H1 (cell line): Measurements from ENCODE around the gene HNRNPA1. TPM values are rescaled to one million over a fixed set of nuclear protein-coding genes. Genes with fewer than 3 reads are reported as not detected.

Source experiments
- CHD1 ChIP-seq: IDR thresholded peaks from 2 replicates; pipeline ENCODE4 v1.6.1; 2012; ENCODE audit warnings: low read depth, low read length, improper control_type of control experiment
- PHF8 ChIP-seq: fragments of 200-600 bp; sonication (generic); conservative IDR thresholded peaks from 2 replicates; pipeline ENCODE4 v1.7.1; 2012; ENCODE audit warnings: low read depth, mild to moderate bottlenecking, inconsistent platforms, low read length, moderate library complexity
- POLR2A ChIP-seq, 2 experiments: IDR thresholded peaks; 1 replicate in 1 of 2; 2 replicates in 1 of 2; pipeline ENCODE4 v1.6.1; 2011; ENCODE audit warnings: low read depth in 2 of 2, low read length in 2 of 2, mild to moderate bottlenecking in 2 of 2; ENCODE audit errors: control extremely low read depth in 1 of 2
- POLR2AphosphoS5 ChIP-seq: IDR thresholded peaks from 2 replicates; pipeline ENCODE4 v1.6.1; 2011; ENCODE audit warnings: low read depth, low read length
- RBBP5 ChIP-seq: IDR thresholded peaks from 2 replicates; pipeline ENCODE4 v1.7.1; 2012; ENCODE audit warnings: low read depth, mild to moderate bottlenecking, inconsistent platforms, low read length, moderate library complexity, borderline replicate concordance
- RNF2 ChIP-seq: fragments of 200-900, 300-1000 bp; sonication (generic); IDR thresholded peaks from 2 replicates; pipeline ENCODE4 v1.7.1; 2016; ENCODE audit warnings: borderline replicate concordance, low read depth, mild to moderate bottlenecking, antibody characterized with exemption, low read length; ENCODE audit not compliant: poor library complexity, severe bottlenecking; ENCODE audit errors: missing control alignments
- SIRT6 ChIP-seq: IDR thresholded peaks from one replicate; pipeline ENCODE4 v1.7.1; 2012; ENCODE audit warnings: low read length, inconsistent platforms
- SP1 ChIP-seq: IDR thresholded peaks from 2 replicates; pipeline ENCODE4 v1.6.1; 2011; ENCODE audit warnings: low read depth, low read length
- SUZ12 ChIP-seq: fragments of 200-600 bp; sonication (generic); IDR thresholded peaks from 2 replicates; pipeline ENCODE4 v1.6.1; 2012; ENCODE audit warnings: mild to moderate bottlenecking, inconsistent platforms, low read length, moderate library complexity, mixed read lengths
- TEAD4 ChIP-seq: IDR thresholded peaks from 2 replicates; pipeline ENCODE4 v1.6.1; 2012; ENCODE audit warnings: low read depth, low read length, inconsistent platforms, mixed read lengths
- polyA plus RNA-seq, 7 experiments: library from polyadenylated mRNA; depleted of rRNA in 3 of 7; stranded (reverse) in 5 of 7; unstranded in 2 of 7; fragments of >200 nt in 5 of 7; fragments of 200-250 nt in 2 of 7; gene quantifications; 1 replicate in 5 of 7; 2 replicates in 1 of 7; 4 replicates in 1 of 7; pipeline versions ENCODE4 v1.2.1 to v1.2.3, GENCODE V29; 2011 to 2013; ENCODE audit warnings: missing spikeins in 2 of 7, mixed read lengths in 2 of 7
- total RNA-seq: library from RNA; stranded (reverse); fragmentation: NEBNext Ultra II Directional; extraction: Animal tissue kit (Norgen Biotek cat#: 25700); gene quantifications from 2 replicates; pipeline ENCODE4 v1.2.1, GENCODE V29; 2021

HNRNPA1 gene
- total and polyA plus RNA-seq, 2 of the 8 experiments (the other 6 are each of a cell fraction or from before 2014, with no cell fraction given) = 835 to 2,738 TPM

DNA sequence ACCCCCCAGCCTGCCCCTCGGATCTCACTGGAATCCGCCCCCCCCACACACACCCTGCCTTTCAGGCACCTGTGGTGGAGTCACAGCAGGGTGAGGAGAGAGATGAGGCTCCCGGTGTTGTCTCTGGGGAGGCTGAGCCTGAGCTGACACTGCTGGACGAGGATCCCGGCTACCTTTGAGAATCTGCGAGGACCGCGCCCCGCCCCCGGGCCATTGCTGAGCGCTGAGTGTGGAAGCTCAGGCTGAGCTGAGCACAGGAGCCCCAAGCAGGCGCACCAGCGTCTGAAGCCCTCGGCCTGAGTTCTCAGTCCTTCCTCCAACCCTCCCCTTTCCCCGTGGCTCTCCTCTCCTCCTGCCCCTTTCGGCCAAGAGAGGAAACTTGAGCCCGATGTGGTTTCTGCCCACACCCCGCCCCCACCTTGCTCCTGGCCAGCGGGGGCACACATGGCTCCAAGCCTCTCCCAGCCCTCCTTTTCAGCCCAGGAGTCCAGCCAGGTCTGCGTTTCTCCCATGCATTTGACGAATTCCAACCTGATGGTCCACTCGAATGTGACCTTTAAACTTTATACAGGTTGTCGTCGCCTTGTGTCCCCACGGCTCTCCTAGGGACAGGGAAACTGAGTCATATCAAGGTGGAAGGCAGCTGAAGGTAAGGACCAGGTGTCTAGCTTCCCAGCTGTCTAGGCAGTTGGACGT lies 20.4 kb downstream of the HNRNPA1 start, which contains the start of gene NFE2 (continued):
- TF ChIP-seq RNF2 = no peak
- no peak for TF ChIP-seq CHD1
- no peak; the same call in 1 of the 2 replicates for TF ChIP-seq TEAD4
- TF ChIP-seq SP1 = peak; percentile 53; the same call in 1 of the 2 replicates
- no peak for TF ChIP-seq PHF8
- TF ChIP-seq POLR2AphosphoS5 = no peak
- TF ChIP-seq SUZ12 = no peak
- TF ChIP-seq POLR2A (IDR thresholded peaks at IDR 0.05; ENCODE audit: control extremely low read depth in 1 of 2, low read depth in 2 of 2, low read length in 2 of 2) = peak in 1 of 2 experiments; percentile 67; a peak in 2 of 3 replicates
- TF ChIP-seq SIRT6 = no peak
- TF ChIP-seq RBBP5 = peak; percentile 88; the same call in 1 of the 2 replicates
